ENCODE data around the gene ESPNL.
A peak's percentile ranks its signal among the peaks of the same experiment; 100 is the strongest.
"Not testable (repeated sequence)": the region's sequence is repeated elsewhere in the genome, so short reads cannot be mapped to it uniquely, and the experiment has no call there.

The ESPNL gene

DNA sequence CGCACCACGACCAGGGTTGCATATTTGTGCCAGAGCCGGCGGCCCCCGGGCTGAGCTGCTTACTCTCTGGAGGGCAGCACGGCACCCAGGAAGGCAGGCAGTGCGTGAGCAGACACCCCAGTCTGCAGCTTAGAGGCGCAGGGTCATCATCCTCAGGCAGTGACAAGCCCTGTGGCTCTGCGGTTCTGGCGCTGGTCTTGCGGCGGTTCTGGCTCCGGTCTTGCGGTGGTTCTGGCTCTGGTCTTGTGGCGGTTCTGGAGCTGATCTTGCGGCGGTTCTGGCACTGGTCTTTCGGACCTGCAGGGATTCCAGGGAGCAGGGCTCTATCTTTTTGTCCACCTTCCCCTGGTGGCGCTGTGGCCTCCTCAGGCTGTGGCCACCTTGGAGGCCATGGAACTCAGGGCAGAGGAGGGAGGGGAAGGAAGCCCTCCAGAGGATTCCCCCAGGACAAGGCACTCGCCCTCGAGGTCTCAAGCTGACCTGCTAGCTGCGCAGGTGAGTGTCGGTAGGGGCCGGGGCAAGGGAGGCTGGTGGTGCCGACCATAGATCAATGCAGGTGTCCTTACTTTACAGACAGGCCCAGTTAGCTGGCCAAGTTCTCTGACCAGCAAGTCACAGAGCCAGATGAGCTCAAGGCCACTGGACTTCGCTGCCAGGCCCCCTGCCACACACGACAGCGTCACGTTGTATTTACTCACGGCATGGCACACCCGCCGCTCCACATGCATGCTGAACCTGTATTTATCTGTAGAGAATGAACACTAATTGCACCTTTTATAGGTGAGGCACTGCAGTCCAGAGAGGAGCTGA is 14.9 kb downstream of the ESPNL start:
- TF ChIP-seq, protein P1, sequence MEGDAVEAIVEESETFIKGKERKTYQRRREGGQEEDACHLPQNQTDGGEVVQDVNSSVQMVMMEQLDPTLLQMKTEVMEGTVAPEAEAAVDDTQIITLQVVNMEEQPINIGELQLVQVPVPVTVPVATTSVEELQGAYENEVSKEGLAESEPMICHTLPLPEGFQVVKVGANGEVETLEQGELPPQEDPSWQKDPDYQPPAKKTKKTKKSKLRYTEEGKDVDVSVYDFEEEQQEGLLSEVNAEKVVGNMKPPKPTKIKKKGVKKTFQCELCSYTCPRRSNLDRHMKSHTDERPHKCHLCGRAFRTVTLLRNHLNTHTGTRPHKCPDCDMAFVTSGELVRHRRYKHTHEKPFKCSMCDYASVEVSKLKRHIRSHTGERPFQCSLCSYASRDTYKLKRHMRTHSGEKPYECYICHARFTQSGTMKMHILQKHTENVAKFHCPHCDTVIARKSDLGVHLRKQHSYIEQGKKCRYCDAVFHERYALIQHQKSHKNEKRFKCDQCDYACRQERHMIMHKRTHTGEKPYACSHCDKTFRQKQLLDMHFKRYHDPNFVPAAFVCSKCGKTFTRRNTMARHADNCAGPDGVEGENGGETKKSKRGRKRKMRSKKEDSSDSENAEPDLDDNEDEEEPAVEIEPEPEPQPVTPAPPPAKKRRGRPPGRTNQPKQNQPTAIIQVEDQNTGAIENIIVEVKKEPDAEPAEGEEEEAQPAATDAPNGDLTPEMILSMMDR (conservative IDR thresholded peaks at IDR 0.05; ENCODE audit: control insufficient read depth, insufficient read depth, low read depth, low read length): no peak
- no peak overlapping the region for H3K4me3 ChIP-seq (ENCODE audit: control insufficient read depth, low read depth, low read length)
- DNase-seq (ENCODE audit: low read depth): no peak

- not testable (repeated sequence) for H3K4me3 ChIP-seq (ENCODE audit: control insufficient read depth, low read depth, low read length); DNase-seq (ENCODE audit: low read depth)
Measured at GRCh38 chr2:238115709-238116108, 15.6 kb downstream of the ESPNL start.

DNA sequence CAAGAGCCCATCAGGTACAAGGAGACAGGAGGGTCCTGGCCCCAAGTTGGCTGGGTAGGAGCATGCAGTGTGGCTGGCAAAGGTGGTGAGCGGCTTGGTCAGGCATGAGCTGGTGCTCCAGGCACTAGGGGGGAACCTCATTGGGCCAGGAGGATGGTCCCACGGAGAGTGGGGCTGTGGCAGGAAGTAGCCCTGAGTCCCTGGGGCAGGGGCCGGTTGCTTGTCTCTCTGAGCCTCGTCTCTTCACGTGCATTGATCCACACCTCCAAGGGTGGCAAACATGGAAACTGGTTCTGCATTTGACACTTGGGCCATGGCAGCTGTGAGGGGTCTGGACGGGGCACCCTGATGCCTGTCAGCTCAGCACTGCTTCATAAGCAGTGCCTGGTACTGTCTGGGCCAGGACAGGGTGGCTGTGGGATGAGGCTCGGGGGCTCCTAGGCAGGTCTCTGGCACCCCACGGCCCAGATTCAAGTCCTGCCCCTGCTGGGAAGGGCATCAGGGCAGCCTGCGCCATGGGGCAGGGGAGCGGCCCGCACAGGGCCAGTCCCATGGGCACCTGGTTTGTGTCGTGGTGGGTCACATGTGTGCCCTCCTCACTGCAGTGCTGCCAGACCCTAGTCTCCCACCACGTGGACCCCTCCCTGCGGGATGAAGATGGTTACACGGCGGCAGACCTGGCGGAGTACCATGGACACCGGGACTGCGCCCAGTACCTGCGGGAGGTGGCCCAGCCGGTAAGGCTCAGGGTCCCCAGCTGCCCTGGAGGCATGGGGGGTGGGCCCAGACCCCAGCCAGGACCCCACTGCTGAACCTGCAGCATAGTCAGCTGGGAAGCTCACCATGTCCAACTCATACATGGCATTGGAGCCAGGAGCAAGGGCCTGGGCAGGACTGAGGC is 16.4 kb downstream of the ESPNL start:
- no peak overlapping the region for H3K4me3 ChIP-seq (ENCODE audit: control insufficient read depth, low read depth, low read length)
- DNase-seq (ENCODE audit: low read depth): no peak
- TF ChIP-seq, protein P1 (conservative IDR thresholded peaks at IDR 0.05; ENCODE audit: control insufficient read depth, insufficient read depth, low read depth, low read length): no peak

GRCh38 chr2:238117199-238118154 is 17.3 kb downstream of the ESPNL start:
- peak; percentile 20 for DNase-seq (ENCODE audit: low read depth)
- no peak overlapping the region for H3K4me3 ChIP-seq (ENCODE audit: control insufficient read depth, low read depth, low read length)
- TF ChIP-seq, protein P1 (conservative IDR thresholded peaks at IDR 0.05; ENCODE audit: control insufficient read depth, insufficient read depth, low read depth, low read length): no peak

GRCh38 chr2:238119756-238120462 is 19.8 kb downstream of the ESPNL start:
- no peak for DNase-seq (ENCODE audit: low read depth)
- no peak overlapping the region for H3K4me3 ChIP-seq (ENCODE audit: control insufficient read depth, low read depth, low read length)
- TF ChIP-seq, protein P1 (conservative IDR thresholded peaks at IDR 0.05; ENCODE audit: control insufficient read depth, insufficient read depth, low read depth, low read length): no peak

GRCh38 chr2:238120463-238121298 is 20.5 kb downstream of the ESPNL start:
- TF ChIP-seq, protein P1 (conservative IDR thresholded peaks at IDR 0.05; ENCODE audit: control insufficient read depth, insufficient read depth, low read depth, low read length): no peak
- no peak for DNase-seq (ENCODE audit: low read depth)
- no peak overlapping the region for H3K4me3 ChIP-seq (ENCODE audit: control insufficient read depth, low read depth, low read length)

Data from fibroblast of mammary gland (primary cell).